Left hindlimb (tissue), 1 donor: ENCODE results near the gene TRIB2.
A peak's percentile ranks its signal among the peaks of the same experiment; 100 is the strongest.
"Not testable (repeated sequence)": the region's sequence is repeated elsewhere in the genome, so short reads cannot be mapped to it uniquely, and the experiment has no call there.

Experiments used
- DNase-seq: peaks from one replicate; pipeline ENCODE4 v3.0.0-alpha.2; 2018

The TRIB2 gene

DNA sequence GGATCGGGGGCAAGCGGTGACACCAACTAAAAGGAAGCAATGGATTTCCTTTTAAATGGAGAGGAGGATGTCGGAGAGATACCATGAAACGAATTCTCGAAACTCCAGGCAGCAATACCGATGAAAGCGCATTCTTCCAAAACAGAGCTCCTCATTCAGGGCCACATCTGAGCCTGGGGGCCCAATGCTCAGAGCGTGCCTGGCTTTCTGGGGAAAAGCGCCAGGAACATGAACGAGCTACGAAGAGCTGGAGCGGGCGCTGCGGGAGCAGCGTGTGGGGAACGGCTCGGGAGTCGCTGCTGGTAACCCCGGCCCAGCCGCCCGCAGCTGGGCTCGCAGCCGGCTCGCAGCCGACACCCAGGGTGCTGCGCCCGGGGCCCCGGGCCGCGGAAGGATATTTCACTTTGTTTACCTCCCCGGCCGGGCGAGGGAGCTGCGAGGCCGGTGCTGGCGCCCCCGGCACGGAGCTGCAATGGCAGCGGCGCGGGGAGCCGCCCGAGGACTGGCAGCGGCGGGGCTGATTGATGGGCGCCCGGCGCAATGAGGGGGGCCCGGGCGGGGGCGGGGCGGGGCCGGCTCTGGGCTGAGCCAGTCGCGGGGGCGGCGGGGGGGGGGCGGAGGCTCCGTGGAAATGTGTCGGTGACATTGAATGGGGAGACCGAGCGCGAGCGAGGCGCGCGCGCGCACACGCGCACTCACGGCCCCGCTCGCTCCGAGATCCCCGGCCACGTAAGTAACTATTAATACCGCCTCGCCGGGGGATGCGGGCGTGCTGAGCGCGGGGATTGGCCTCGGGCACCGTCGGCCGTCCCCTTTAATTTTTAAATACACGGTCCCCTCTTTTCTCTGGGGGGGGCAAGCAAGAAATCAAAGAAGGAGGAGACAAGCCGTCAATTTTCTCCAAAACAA, at the start of gene TRIB2:
Gene TRIB2 (plus strand): TSS at position 655 of the 909 bp plus-strand sequence. CDS start 1,372 bp downstream, outside the sequence.
- peak; percentile 97 for DNase-seq

- DNase-seq: no peak
These were observed 47.7 kb upstream of the TRIB2 start for GRCh38 chr2:12669036-12669435.

DNA sequence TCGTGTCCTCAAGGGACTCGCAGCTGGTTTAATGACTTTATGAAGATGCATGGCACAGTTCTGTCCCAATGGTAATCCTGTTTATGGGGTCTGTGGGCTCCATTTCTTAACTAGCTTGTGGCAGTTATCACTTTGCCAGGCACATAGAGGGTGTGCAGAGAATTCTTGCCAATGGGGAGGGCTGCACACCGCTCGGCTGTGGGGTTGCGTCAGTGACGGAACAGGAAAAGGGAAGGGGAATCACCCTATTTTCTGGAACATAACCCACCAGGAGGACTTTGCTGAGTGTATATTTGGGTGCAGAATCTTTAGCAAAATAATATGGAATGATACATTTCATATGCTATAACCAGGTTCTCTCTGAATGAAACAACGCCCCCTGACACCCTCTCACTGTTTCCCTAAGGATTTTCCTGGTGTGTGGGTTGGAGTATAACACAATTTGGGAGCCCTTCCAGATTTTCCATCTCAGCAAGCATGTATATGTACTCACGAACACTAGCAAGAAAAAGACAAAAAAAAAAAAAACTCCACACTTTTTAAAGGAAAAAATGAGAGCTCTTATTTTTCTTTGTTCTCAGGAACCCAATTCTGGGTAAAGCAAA, 43.9 kb upstream of the TRIB2 start:
- DNase-seq: no peak

DNA sequence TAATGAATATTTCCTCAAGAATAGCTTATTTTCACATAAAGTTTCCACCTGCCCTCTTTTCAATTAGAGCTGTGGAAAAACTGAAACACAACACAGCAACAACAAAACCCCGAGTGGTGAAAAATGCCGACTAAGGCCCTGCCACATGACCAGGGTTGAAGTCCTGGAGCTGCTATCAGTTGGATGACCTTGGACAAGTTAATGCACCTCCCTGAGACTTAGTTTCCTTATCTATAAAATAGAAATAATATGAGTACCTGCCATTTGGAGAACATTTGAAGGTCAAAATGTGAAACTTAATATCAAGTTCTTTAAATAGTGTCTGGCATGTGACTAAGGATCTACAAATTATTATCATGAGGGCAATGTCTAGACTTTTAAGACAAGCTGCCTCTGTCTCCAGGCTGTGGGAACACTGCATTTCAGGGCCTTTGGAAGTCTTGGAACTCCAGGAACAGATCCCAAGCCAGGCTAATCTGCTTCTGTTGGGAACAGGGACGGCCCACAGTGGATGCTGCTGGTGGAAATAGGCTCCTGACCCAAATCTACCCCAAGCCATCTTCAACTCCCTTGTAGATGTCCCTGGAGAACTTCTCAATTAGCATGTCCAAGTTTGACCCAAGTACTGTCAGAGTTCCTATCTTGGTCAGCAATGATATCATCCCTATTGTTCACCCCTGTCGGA, 42.0 kb upstream of the TRIB2 start:
- no peak for DNase-seq

- DNase-seq: no peak
These were observed 41.4 kb upstream of the TRIB2 start for GRCh38 chr2:12675352-12675795.

- no peak for DNase-seq
These were observed 40.9 kb upstream of the TRIB2 start for GRCh38 chr2:12675801-12676200.

GRCh38 chr2:12676771-12677170, 40.0 kb upstream of the TRIB2 start:
- DNase-seq: no peak

DNA sequence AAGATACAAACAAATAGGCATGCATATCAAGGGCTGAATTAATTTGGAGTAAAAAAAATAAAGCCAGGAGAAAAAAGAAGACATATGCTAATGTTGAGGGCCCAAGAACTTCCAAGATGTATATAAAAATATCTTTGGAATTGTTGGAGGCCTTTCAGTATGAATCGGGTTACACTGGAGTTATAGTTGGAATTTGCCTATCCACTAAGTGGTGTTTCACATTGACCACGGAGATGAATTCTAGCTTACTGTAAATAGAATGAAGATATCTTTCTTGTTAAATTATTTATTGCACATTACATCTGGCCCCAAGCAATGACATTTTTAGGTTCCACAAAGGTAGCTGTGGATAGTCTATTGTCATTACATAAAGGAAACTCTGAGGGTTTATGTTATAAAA, 38.5 kb upstream of the TRIB2 start:
- DNase-seq: no peak

DNA sequence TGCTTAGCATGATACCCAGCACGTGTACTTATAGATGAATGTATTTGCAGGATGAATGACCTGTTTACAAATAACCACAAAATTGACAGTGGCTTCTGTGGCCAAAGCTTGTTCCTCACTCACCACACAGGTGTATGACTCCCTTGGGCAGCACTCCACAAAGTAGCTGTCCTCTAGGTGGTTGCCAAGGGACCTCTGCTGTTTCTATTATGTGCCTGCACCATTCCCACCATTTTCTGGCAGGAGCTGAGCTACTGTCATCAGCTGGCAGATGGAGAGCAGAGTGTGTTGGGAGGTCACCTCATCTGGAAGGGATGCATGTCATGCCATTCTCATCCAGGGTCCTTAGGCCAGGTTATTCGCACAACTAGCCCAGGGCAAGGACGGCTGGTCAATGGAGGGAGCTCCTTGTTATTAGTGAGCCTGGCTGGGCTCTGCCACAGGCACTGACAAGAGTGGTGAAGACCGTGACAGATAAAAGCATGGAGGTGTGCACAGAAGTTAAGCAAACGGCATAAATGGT, 37.1 kb upstream of the TRIB2 start:
- DNase-seq: no peak

DNA sequence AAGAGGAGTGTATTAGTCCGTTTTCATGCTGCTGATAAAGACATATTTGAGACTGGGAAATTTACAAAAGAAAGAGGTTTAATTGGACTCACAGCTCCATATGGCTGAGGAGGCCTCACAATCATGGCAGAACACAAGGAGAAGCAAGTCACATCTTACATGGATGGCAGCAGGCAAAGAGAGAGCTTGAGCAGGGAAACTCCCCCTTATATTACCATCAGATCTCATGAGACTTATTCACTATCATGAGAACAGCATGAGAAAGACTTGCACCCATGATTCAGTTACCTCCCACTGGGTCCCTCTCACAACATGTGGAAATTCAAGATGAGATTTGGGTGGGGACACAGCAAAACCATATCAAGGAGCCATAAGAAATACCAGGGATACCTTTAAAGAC, 36.6 kb upstream of the TRIB2 start:
- not testable (repeated sequence) for DNase-seq

DNA sequence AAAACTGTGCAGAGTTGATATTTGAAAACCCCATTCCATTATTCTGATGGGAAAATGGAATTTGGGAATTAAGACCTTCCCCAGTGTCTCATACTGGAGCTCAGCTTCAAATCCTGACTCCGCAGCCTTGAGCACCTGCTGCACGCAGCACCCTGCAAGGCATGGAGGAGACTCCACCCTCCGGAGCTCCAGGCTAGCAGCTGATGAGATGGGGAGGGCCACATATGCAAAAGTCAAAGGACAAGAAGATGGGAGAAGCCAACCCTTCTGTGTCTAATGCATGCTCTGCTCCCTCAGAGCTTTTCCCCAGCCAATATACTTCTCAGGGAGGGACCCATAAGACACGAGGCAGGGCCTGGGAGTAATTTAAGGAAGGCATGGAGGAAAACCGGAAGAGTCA, 34.7 kb upstream of the TRIB2 start:
- no peak for DNase-seq

GRCh38 chr2:12683457-12684100, 33.2 kb upstream of the TRIB2 start:
- DNase-seq: no peak

DNA sequence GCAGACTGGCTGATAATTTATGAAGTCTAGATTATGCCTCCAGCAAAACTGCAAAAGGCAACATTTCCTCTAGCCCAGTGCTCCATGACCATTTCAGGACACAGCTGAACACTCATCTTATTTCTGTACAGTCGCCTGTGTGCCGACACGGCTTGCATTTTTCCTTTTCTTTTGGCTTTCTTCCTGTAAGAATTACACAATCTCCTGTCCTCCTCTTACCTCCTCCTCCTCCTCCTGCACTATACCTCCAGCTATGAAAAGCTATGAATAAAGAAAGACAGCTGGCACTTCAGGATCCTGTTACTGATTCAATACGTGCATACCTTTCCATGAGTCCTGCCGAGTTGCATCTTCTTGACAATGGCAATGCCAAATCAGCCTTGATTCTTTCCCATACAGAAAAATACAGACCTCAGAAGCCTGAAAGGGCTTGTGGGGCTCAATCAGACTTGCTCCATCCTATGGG, 32.2 kb upstream of the TRIB2 start:
- DNase-seq: no peak

GRCh38 chr2:12685145-12685544, 31.6 kb upstream of the TRIB2 start:
- no peak for DNase-seq

DNA sequence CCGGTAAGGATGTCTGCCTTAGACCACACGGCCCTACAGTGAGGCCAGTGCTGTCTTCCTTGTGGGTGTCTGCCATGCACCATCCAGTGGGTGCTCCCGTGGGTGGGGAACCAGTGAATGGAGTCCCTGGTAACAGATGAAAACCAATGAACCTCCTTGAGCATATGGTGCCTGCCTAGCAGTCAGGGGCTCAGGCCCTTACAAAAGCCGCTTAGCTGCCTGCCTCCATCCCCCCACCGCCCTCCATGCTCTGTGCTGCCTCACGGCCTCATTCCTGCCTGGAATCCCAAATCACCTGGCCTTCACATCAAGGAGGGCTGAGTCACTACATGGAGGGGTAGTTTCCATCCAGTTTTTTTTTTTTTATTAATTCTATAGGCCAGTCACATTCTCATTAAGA, 30.8 kb upstream of the TRIB2 start:
- DNase-seq: no peak

GRCh38 chr2:12686708-12687283, 29.9 kb upstream of the TRIB2 start:
- no peak for DNase-seq

DNA sequence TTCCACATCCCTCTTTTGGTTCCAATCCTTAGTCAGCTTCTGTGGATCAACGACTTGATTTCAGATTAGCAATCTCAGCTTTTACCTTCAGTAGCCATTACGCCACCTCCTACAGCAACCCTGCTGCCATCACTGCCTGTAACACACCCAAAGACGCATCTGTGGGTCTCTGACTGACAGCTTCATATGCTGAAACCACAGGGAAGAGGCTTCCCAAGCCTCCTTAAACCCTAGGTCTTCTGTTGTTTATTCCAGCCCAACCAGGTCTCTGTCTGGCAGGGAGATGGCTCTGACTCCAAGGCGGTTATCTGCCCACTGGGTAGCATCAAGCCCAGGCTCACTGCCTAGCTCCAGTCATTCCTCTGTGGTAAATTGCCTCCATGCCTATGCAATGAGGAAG, 28.6 kb upstream of the TRIB2 start:
- no peak for DNase-seq

DNA sequence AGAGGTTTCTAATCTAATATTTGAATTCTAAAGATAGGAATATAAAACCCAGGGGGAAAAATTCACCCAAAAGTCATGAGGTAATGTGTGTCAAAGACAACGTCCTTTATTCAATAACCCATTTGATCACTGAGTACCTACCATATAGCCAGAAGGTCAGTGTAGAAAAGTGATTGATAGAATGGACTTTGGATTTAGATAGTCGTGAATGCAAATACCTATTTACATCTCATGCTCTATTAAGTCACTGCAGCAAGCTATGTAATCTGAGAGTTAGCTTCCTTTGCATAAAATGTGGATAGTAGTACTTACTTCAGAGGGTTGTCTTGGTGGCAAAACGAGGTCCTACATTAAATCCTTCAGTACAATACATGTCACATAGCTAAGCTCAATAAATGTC, 27.8 kb upstream of the TRIB2 start:
- DNase-seq: no peak

DNA sequence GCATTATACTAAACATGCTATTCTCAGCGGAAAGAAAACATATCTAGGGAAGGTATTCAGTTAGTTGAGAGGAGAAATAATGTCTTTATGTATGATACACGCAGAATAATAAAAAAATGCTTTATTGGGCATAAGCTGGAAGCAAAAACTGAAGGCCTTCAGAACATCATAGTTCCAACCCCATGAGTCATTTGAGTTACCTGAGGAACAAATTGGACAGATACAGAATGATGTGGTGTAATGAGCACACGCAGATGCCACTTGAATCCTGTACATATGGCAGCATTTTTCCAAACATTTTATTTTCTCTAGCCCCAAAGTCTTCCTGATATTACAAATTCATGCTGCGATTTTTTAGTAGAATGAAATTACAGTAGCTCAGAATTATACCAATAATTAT, 23.2 kb upstream of the TRIB2 start:
- DNase-seq: no peak

DNA sequence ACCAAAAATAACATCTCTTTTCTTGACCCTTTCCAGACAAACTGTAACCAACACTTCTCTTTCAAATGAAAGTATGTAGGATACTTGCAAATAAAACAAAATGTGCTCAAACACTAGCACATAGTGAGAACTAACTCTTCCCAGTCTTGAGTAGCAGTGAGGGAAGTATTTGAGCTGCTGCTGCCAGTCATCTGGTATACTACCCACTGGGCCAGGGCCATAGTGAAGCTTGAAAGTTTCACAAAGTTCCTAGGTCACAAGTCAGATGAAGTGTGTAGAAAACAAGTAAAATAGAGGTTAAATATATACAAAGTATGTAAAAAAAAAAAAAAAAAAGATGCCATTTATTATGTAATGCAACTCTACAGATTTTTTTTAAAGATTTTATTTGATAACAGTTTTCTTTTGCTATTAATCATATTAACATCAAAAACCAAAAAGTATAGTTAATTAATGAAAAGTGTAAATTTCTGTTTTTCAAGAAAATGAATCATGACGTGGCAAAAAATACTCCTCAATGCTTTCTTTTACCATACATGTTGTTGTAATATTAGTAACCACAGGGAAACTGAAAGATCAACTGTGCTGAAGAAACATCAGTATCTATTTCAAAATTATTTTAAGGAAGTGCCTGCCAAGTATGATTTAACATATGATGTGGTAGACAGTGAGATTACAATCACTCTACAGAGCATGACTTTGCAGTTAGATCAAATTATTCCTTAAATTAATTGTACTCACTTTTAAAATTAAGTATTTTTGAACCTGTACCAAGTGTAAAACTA, 21.6 kb upstream of the TRIB2 start:
- no peak for DNase-seq

- no peak for DNase-seq
These were observed 19.1 kb upstream of the TRIB2 start for GRCh38 chr2:12697617-12698016.

DNA sequence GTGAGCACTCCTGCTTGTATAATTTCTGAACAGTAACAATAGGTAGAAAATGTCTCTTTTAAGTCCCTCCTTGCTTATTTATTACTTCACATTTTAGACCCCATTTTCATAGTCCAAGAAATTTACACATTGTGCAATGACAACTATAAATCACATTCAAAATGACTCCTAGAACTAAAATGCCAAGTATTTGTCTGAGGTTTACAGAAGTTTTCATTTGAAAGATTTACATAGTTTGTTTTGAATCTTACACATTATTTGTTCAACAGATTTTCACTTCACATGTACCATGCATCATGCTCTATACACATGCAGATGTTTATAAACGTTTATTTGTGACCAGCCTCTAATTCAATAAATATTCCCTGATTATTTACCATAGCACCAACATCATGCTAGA, 15.7 kb upstream of the TRIB2 start:
- no peak for DNase-seq
